ENCODE results near the gene ARRDC5.

ARRDC5 gene

DNA sequence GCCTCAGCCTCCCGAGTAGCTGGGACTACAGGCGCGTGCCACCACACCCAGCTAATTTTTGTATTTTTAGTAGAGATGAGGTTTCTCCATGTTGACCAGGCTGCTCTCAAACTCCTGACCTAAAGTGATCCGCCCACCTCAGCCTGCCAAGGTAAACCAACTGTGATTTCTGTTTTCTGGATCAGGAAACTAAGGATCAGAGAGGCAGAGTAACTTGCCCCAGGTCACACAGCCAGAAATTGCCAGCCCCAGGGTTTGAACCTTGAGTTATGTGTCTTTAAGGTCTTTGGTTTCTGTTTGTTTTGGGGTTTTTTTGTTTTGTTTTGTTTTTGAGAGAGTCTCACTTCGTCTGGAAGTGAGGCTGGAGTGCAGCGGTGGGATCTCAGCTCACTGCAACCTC, 31.0 kb downstream of the ARRDC5 start:
- ChIA-PET CTCF (interaction anchor here (0.6 to 4.7 kb wide), 11 partner anchors 17 to 356 kb away, joined by 3 to 54 read pairs (median 4); no protein-coding TSS in a partner anchor), POLR2A (interaction anchor here (1.5 kb wide), 1 partner anchor 21 kb away, joined by 4 read pairs; no protein-coding TSS in a partner anchor)
- H3K9me3 ChIP-seq (ENCODE audit: control insufficient read depth, insufficient read depth, low read depth, low read length): no peaks in the 10 kb centered on the region
- no peaks in the 10 kb centered on the region for H3K36me3 ChIP-seq (ENCODE audit: control insufficient read depth in 2 of 2, insufficient read depth in 1 of 2, low read length in 2 of 2)
- H3K4me3 ChIP-seq (ENCODE audit: low read depth, low read length): no peak overlapping the region
- H3K27ac ChIP-seq (ENCODE audit: extremely low read depth, low read depth, low read length): no peak overlapping the region
- peaks cover 3% of the 10 kb centered on the region; the same call in 1 of the 2 replicates for H3K4me1 ChIP-seq (ENCODE audit: control insufficient read depth, insufficient read depth, low read length)
- TF ChIP-seq, protein P1, sequence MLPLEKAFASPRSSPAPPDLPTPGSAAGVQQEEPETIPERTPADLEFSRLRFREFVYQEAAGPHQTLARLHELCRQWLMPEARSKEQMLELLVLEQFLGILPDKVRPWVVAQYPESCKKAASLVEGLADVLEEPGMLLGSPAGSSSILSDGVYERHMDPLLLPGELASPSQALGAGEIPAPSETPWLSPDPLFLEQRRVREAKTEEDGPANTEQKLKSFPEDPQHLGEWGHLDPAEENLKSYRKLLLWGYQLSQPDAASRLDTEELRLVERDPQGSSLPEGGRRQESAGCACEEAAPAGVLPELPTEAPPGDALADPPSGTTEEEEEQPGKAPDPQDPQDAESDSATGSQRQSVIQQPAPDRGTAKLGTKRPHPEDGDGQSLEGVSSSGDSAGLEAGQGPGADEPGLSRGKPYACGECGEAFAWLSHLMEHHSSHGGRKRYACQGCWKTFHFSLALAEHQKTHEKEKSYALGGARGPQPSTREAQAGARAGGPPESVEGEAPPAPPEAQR (tag by site-specific recombination; IDR thresholded peaks at IDR 0.05): no peak
- TF ChIP-seq ZNF768 (tag by site-specific recombination; IDR thresholded peaks at IDR 0.05): peak; percentile 71; the same call in 1 of the 2 replicates

DNA sequence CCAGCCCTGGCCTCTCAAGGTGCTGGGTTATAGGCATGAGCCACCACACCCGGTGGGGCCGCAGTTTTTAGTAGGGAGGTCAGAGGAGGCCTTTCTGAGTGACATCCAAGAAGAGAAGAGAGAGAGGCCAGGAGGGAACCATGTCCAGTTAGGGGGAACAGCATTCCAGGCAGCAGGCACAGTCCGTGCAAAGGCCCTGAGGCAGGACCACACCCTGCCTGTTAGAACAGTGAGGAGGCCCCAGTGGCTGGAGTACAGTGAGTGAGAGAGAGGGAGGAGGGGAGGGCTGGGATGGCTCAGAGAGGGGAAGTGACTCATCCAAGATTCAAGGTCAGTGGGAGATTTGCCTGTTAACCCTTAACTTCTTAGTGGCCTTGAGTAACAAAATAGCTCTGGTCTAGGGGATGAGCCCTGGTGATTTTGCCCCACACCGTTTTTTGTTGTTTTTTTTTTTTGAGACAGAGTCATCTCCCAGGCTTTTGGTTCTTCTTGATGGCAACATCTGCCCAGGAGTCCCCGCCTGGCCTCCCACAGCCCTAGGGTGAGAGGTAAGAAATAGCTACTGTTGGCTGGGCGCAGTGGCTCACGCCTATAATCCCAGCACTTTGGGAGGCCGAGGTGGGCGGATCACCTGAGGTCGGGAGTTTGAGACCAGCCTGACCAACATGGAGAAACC, 32.5 kb downstream of the ARRDC5 start:
- no peaks in the 10 kb centered on the region for H3K9me3 ChIP-seq (ENCODE audit: control insufficient read depth, insufficient read depth, low read depth, low read length)
- peaks cover 3% of the 10 kb centered on the region; the same call in 1 of the 2 replicates for H3K4me1 ChIP-seq (ENCODE audit: control insufficient read depth, insufficient read depth, low read length)
- POLR2A ChIA-PET: interaction anchor here (0.6 to 1.9 kb wide), 5 partner anchors 24 to 1091 kb away, joined by 3 to 9 read pairs (median 3); no protein-coding TSS in a partner anchor
- no peaks in the 10 kb centered on the region for H3K36me3 ChIP-seq (ENCODE audit: control insufficient read depth in 2 of 2, insufficient read depth in 1 of 2, low read length in 2 of 2)
- H3K27ac ChIP-seq (ENCODE audit: extremely low read depth, low read depth, low read length): no peak overlapping the region
- CTCF ChIA-PET: interaction anchor here (0.6 to 4.7 kb wide), 10 partner anchors 19 to 161 kb away, joined by 3 to 54 read pairs (median 4); no protein-coding TSS in a partner anchor
- no peak overlapping the region for H3K4me3 ChIP-seq (ENCODE audit: low read depth, low read length)
- peak; percentile 74 for TF ChIP-seq KLF1 (tag by site-specific recombination; IDR thresholded peaks at IDR 0.05)
- peak; percentile 56 for TF ChIP-seq ZEB2 (tag by site-specific recombination; IDR thresholded peaks at IDR 0.05)
- TF ChIP-seq ZNF391 (tag by site-specific recombination; IDR thresholded peaks at IDR 0.05; ENCODE audit: borderline replicate concordance, low read depth): 0 out of 2 replicates have a peak, but pooled peaks have one; percentile 39
- peak; percentile 64; the same call in 1 of the 2 replicates for TF ChIP-seq ZNF629 (tag by site-specific recombination; IDR thresholded peaks at IDR 0.05)
- TF ChIP-seq ZNF624 (tag by site-specific recombination; IDR thresholded peaks at IDR 0.05): no peak
- TF ChIP-seq, protein P2, sequence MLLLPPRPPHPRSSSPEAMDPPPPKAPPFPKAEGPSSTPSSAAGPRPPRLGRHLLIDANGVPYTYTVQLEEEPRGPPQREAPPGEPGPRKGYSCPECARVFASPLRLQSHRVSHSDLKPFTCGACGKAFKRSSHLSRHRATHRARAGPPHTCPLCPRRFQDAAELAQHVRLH (tag by site-specific recombination; IDR thresholded peaks at IDR 0.05): 0 out of 2 replicates have a peak, but pooled peaks have one; percentile 51
- no peak; the same call in 1 of the 2 replicates for TF ChIP-seq ZFHX2 (tag by site-specific recombination; conservative IDR thresholded peaks at IDR 0.05)
- peak; percentile 96 for TF ChIP-seq KLF7 (tag by site-specific recombination; IDR thresholded peaks at IDR 0.05; ENCODE audit: borderline replicate concordance)
- peak; percentile 48 for TF ChIP-seq GLIS1 (tag by site-specific recombination; IDR thresholded peaks at IDR 0.05)
- TF ChIP-seq SCRT2 (tag by site-specific recombination; IDR thresholded peaks at IDR 0.05): peak; percentile 69; the same call in 1 of the 2 replicates
- 0 out of 2 replicates have a peak, but pooled peaks have one; percentile 26 for TF ChIP-seq ZFP69B (tag by site-specific recombination; IDR thresholded peaks at IDR 0.05)
- TF ChIP-seq ZNF2 (tag by site-specific recombination; IDR thresholded peaks at IDR 0.05): no peak
- TF ChIP-seq YY2 (tag by site-specific recombination; IDR thresholded peaks at IDR 0.05): no peak
- TF ChIP-seq, protein P3, sequence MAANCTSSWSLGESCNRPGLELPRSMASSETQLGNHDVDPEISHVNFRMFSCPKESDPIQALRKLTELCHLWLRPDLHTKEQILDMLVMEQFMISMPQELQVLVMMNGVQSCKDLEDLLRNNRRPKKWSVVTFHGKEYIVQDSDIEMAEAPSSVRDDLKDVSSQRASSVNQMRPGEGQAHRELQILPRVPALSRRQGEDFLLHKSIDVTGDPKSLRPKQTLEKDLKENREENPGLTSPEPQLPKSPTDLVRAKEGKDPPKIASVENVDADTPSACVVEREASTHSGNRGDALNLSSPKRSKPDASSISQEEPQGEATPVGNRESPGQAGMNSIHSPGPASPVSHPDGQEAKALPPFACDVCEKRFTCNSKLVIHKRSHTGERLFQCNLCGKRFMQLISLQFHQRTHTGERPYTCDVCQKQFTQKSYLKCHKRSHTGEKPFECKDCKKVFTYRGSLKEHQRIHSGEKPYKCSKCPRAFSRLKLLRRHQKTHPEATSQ (tag by site-specific recombination; IDR thresholded peaks at IDR 0.05): peak; percentile 73; the same call in 1 of the 2 replicates
- TF ChIP-seq ZNF324 (tag by site-specific recombination; IDR thresholded peaks at IDR 0.05): peak; percentile 69; the same call in 1 of the 2 replicates
- TF ChIP-seq ZXDB (tag by site-specific recombination; IDR thresholded peaks at IDR 0.05): 0 out of 2 replicates have a peak, but pooled peaks have one; percentile 21
- TF ChIP-seq, protein P4, sequence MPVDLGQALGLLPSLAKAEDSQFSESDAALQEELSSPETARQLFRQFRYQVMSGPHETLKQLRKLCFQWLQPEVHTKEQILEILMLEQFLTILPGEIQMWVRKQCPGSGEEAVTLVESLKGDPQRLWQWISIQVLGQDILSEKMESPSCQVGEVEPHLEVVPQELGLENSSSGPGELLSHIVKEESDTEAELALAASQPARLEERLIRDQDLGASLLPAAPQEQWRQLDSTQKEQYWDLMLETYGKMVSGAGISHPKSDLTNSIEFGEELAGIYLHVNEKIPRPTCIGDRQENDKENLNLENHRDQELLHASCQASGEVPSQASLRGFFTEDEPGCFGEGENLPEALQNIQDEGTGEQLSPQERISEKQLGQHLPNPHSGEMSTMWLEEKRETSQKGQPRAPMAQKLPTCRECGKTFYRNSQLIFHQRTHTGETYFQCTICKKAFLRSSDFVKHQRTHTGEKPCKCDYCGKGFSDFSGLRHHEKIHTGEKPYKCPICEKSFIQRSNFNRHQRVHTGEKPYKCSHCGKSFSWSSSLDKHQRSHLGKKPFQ (tag by site-specific recombination; IDR thresholded peaks at IDR 0.05): no peak
- peak; percentile 100 for TF ChIP-seq ZNF623 (tag by site-specific recombination; IDR thresholded peaks at IDR 0.05)
- no peak for TF ChIP-seq ZNF555 (tag by site-specific recombination; conservative IDR thresholded peaks at IDR 0.05)
- 0 out of 2 replicates have a peak, but pooled peaks have one; percentile 16 for TF ChIP-seq ZNF24 (tag by site-specific recombination; IDR thresholded peaks at IDR 0.05)
- TF ChIP-seq, protein P5, sequence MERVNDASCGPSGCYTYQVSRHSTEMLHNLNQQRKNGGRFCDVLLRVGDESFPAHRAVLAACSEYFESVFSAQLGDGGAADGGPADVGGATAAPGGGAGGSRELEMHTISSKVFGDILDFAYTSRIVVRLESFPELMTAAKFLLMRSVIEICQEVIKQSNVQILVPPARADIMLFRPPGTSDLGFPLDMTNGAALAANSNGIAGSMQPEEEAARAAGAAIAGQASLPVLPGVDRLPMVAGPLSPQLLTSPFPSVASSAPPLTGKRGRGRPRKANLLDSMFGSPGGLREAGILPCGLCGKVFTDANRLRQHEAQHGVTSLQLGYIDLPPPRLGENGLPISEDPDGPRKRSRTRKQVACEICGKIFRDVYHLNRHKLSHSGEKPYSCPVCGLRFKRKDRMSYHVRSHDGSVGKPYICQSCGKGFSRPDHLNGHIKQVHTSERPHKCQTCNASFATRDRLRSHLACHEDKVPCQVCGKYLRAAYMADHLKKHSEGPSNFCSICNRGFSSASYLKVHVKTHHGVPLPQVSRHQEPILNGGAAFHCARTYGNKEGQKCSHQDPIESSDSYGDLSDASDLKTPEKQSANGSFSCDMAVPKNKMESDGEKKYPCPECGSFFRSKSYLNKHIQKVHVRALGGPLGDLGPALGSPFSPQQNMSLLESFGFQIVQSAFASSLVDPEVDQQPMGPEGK (tag by site-specific recombination; IDR thresholded peaks at IDR 0.05): peak; percentile 57; the same call in 1 of the 2 replicates
- TF ChIP-seq PRDM1 (tag by site-specific recombination; IDR thresholded peaks at IDR 0.05): 0 out of 2 replicates have a peak, but pooled peaks have one; percentile 15

Data from HEK293 (cell line).